Measurements from ENCODE around the gene GLYR1. TPM values are rescaled to one million over a fixed set of nuclear protein-coding genes. Genes with fewer than 3 reads are reported as not detected.

The GLYR1 gene
- total RNA-seq, 1 experiment from 2014 or later, result 30.6 TPM

GRCh38 chr16:4788910-4789309, 58.2 kb downstream of the GLYR1 start:
- BruUV-seq (replicated peaks), result no TSS peak
- POLR2A ChIA-PET (ENCODE audit: unreplicated experiment), result no interaction called here
- no peak overlapping the region for H3K27ac ChIP-seq (ENCODE audit: low read length)
- H3K9me2 ChIP-seq (replicated peaks; ENCODE audit: low read length), result no peaks in the 10 kb centered on the region
- intact Hi-C loops (cut with micrococcal nuclease), result no loop called here
- H4K20me1 ChIP-seq (ENCODE audit: low read length), result no peaks in the 10 kb centered on the region
- ATAC-seq (no peak), DNase-seq (no peak)
- no peaks in the 10 kb centered on the region for H3K4me1 ChIP-seq (ENCODE audit: insufficient read depth, low read length)
- H3K27me3 ChIP-seq (ENCODE audit: low read length), result no peaks in the 10 kb centered on the region
- no peak overlapping the region for H2AFZ ChIP-seq (ENCODE audit: low read length)
- no peaks in the 10 kb centered on the region for H3F3A ChIP-seq (ENCODE audit: low read length, unreplicated experiment)
- H3K79me2 ChIP-seq (ENCODE audit: low read length), result no peaks in the 10 kb centered on the region
- H3K36me3 ChIP-seq (ENCODE audit: low read depth, low read length), result no peaks in the 10 kb centered on the region
- TF ChIP-seq EZH2 (IDR thresholded peaks at IDR 0.05; ENCODE audit: low read length, unreplicated experiment) (no peak), EZH2phosphoT487 (IDR thresholded peaks at IDR 0.05; ENCODE audit: borderline replicate concordance, low read length) (no peak)
- TF ChIP-seq, protein P1, sequence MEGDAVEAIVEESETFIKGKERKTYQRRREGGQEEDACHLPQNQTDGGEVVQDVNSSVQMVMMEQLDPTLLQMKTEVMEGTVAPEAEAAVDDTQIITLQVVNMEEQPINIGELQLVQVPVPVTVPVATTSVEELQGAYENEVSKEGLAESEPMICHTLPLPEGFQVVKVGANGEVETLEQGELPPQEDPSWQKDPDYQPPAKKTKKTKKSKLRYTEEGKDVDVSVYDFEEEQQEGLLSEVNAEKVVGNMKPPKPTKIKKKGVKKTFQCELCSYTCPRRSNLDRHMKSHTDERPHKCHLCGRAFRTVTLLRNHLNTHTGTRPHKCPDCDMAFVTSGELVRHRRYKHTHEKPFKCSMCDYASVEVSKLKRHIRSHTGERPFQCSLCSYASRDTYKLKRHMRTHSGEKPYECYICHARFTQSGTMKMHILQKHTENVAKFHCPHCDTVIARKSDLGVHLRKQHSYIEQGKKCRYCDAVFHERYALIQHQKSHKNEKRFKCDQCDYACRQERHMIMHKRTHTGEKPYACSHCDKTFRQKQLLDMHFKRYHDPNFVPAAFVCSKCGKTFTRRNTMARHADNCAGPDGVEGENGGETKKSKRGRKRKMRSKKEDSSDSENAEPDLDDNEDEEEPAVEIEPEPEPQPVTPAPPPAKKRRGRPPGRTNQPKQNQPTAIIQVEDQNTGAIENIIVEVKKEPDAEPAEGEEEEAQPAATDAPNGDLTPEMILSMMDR (conservative IDR thresholded peaks at IDR 0.05; ENCODE audit: low read depth, low read length), result no peak
- H3K9me3 ChIP-seq (ENCODE audit: low read length), result no peaks in the 10 kb centered on the region
- H3K4me2 ChIP-seq (ENCODE audit: low read length), result no peak overlapping the region
- H3K9ac ChIP-seq (ENCODE audit: low read length), result no peak overlapping the region
- H3K4me3 ChIP-seq (ENCODE audit: low read length), result no peak overlapping the region
- CTCF ChIA-PET, result no interaction called here

GRCh38 chr16:4788489-4788889, 58.6 kb downstream of the GLYR1 start:
- ATAC-seq (no peak), DNase-seq (no peak)
- POLR2A ChIA-PET (ENCODE audit: unreplicated experiment), result no interaction called here
- H3K27ac ChIP-seq (ENCODE audit: low read length), result no peak overlapping the region
- H3F3A ChIP-seq (ENCODE audit: low read length, unreplicated experiment), result no peaks in the 10 kb centered on the region
- no peaks in the 10 kb centered on the region for H3K36me3 ChIP-seq (ENCODE audit: low read depth, low read length)
- CTCF ChIA-PET, result no interaction called here
- no peaks in the 10 kb centered on the region for H3K9me3 ChIP-seq (ENCODE audit: low read length)
- no peak overlapping the region for H3K9ac ChIP-seq (ENCODE audit: low read length)
- no peaks in the 10 kb centered on the region for H3K27me3 ChIP-seq (ENCODE audit: low read length)
- no peak overlapping the region for H3K4me3 ChIP-seq (ENCODE audit: low read length)
- H3K4me2 ChIP-seq (ENCODE audit: low read length), result no peak overlapping the region
- no peaks in the 10 kb centered on the region for H3K4me1 ChIP-seq (ENCODE audit: insufficient read depth, low read length)
- no peaks in the 10 kb centered on the region for H3K79me2 ChIP-seq (ENCODE audit: low read length)
- no peaks in the 10 kb centered on the region for H3K9me2 ChIP-seq (replicated peaks; ENCODE audit: low read length)
- no peak overlapping the region for H2AFZ ChIP-seq (ENCODE audit: low read length)
- no TSS peak for BruUV-seq (replicated peaks)
- intact Hi-C loops (cut with micrococcal nuclease), result no loop called here
- TF ChIP-seq, protein P1 (conservative IDR thresholded peaks at IDR 0.05; ENCODE audit: low read depth, low read length), result no peak
- TF ChIP-seq EZH2phosphoT487 (IDR thresholded peaks at IDR 0.05; ENCODE audit: borderline replicate concordance, low read length) (no peak), EZH2 (IDR thresholded peaks at IDR 0.05; ENCODE audit: low read length, unreplicated experiment) (no peak)
- H4K20me1 ChIP-seq (ENCODE audit: low read length), result no peaks in the 10 kb centered on the region

GRCh38 chr16:4787627-4788482, 59.2 kb downstream of the GLYR1 start, which contains the start of gene SEPTIN12:
SEPTIN12 (minus strand) TSS chr16:4788345; CDS start chr16:4787645, 700 bp downstream.
- Histone ChIP-seq H3K4me1 (ENCODE audit: insufficient read depth, low read length) (no peaks in the 10 kb centered on the region), H3K4me3 (ENCODE audit: low read length) (no peak within 1 kb of the TSS), H3F3A (ENCODE audit: low read length, unreplicated experiment) (no peaks in the 10 kb centered on the region), H3K27me3 (ENCODE audit: low read length) (no peaks in the 10 kb centered on the region), H3K36me3 (ENCODE audit: low read depth, low read length) (no peaks in the 10 kb centered on the region), H3K9ac (ENCODE audit: low read length) (no peak within 1 kb of the TSS), H3K9me3 (ENCODE audit: low read length) (no peaks in the 10 kb centered on the region), H4K20me1 (ENCODE audit: low read length) (no peaks in the 10 kb centered on the region), H2AFZ (ENCODE audit: low read length) (no peak within 1 kb of the TSS), H3K79me2 (ENCODE audit: low read length) (no peaks in the 10 kb centered on the region), H3K27ac (ENCODE audit: low read length) (no peak within 1 kb of the TSS), H3K4me2 (ENCODE audit: low read length) (no peak within 1 kb of the TSS), H3K9me2 (replicated peaks; ENCODE audit: low read length) (no peaks in the 10 kb centered on the region)
- ChIA-PET CTCF (no interaction called here), POLR2A (ENCODE audit: unreplicated experiment) (no interaction called here)
- ATAC-seq (no peak), DNase-seq (no peak)
- TF ChIP-seq, protein P1 (conservative IDR thresholded peaks at IDR 0.05; ENCODE audit: low read depth, low read length), result no peak
- TF ChIP-seq EZH2phosphoT487 (IDR thresholded peaks at IDR 0.05; ENCODE audit: borderline replicate concordance, low read length) (no peak), EZH2 (IDR thresholded peaks at IDR 0.05; ENCODE audit: low read length, unreplicated experiment) (no peak)
- no TSS peak for BruUV-seq (replicated peaks)
- intact Hi-C loops (cut with micrococcal nuclease), result no loop called here

Measured in PC-3 (cell line).